Activated naive CD8-positive, alpha-beta T cell treated with anti-CD3 and anti-CD28 coated beads, Interleukin-2, amount 10 ng/mL, durations not matched to agents 7 days and 5 days (primary cell): ENCODE results near the gene HTR2A. TPM values are rescaled to one million over a fixed set of nuclear protein-coding genes. Genes with fewer than 3 reads are reported as not detected.
A peak's percentile ranks its signal among the peaks of the same experiment; 100 is the strongest.

Source experiments
- ATAC-seq: fragments of 150-1000 bp; cut with Tn5 transposase; one replicate; pipeline ENCODE4 v1.10.0; 2021; ENCODE audit warnings: low read depth, moderate library complexity
- POLR2A ChIA-PET: fragments of 350-600 bp; sonication (Branson Sonifier 250); formaldehyde crosslinking; loops from one replicate; lab custom pipeline; 2021; ENCODE audit warnings: antibody characterized with exemption; lab: Charles Lee
- DNase-seq: peaks from one replicate; pipeline ENCODE4 v3.0.0; 2021
- H3K27ac Mint-ChIP-seq: one replicate; pipeline ENCODE4 v1.8.0; 2022; ENCODE audit warnings: mild to moderate bottlenecking, mixed read lengths
- H3K27me3 Mint-ChIP-seq: one replicate; pipeline ENCODE4 v1.8.0; 2022; ENCODE audit warnings: mild to moderate bottlenecking, moderate library complexity, mixed read lengths
- H3K36me3 Mint-ChIP-seq: one replicate; pipeline ENCODE4 v1.8.0; 2021; ENCODE audit warnings: mild to moderate bottlenecking, mixed read lengths
- H3K4me1 Mint-ChIP-seq: one replicate; pipeline ENCODE4 v1.8.0; 2021; ENCODE audit warnings: mixed read lengths
- H3K4me3 Mint-ChIP-seq: one replicate; pipeline ENCODE4 v1.8.0; 2022; ENCODE audit warnings: mild to moderate bottlenecking, moderate library complexity, mixed read lengths
- H3K9me3 Mint-ChIP-seq: one replicate; pipeline ENCODE4 v1.8.0; 2021; ENCODE audit warnings: mixed read lengths
- total RNA-seq, 2 experiments: library from RNA; stranded (reverse); gene quantifications; one replicate each; pipeline ENCODE4 v1.2.3, GENCODE V29; 2021

Gene HTR2A
- not detected for total RNA-seq

DNA sequence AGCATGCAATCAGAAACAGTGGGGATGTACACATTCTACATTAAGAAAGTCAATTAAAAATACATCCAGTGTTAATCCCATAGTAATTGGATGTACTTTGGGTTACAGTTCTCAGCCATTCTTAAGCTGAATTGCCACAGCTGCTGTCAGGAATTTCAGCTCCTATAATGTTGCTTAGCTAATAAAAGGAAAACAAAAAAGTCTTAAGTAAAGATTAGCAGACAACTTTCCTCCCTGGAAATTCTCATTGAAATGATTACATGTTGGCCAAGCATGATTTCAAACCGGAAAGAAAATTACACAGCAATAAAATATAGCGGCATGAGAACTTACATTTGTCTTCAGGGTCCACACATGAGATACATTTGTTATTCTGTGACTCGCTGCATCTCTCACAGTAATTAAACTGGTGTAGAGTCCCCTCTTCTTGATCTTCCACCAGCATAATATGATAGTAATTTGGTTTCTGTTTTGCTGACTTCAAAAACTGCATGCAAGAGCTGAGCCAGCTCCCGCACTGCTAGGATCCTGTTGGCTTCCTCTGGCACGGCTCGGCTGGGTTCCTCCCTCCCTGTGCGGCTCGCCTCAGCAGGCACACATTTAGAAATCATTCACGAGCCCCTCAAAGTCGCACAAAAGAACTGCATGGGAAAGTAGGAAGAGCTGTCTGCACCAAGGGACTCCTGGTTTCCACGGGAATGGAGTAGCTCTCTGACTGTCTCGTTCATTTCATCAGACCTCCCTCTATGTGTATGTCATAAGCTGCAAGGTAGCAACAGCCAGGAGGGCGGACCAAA lies at the start of gene HTR2A:
Gene HTR2A (minus strand): TSS at position 713 of the 797 bp plus-strand sequence. CDS start 1,147 bp downstream, outside the sequence.
- peaks cover 9% of the 10 kb centered on the region for H3K4me1 Mint-ChIP-seq
- H3K4me3 Mint-ChIP-seq, result peak within 1 kb of the TSS; percentile 51

GRCh38 chr13:46936525-46936924 lies 39.7 kb upstream of the HTR2A start:
- DNase-seq (no peak), ATAC-seq (no peak)
- Mint-ChIP-seq H3K4me3 (no peak overlapping the region), H3K36me3 (no peaks in the 10 kb centered on the region), H3K27ac (no peak overlapping the region), H3K27me3 (peaks cover 10% of the 10 kb centered on the region), H3K4me1 (no peaks in the 10 kb centered on the region), H3K9me3 (peaks cover 4% of the 10 kb centered on the region)
- POLR2A ChIA-PET, result no interaction called here

More for the DNA sequence above, at the start of gene HTR2A:
- POLR2A ChIA-PET, result no interaction called here
- ATAC-seq (no peak), DNase-seq (no peak)
- H3K36me3 Mint-ChIP-seq, result no peaks in the 10 kb centered on the region
- no peaks in the 10 kb centered on the region for H3K9me3 Mint-ChIP-seq
- H3K27me3 Mint-ChIP-seq, result peaks cover 63% of the 10 kb centered on the region
- no peak within 1 kb of the TSS for H3K27ac Mint-ChIP-seq

GRCh38 chr13:46934749-46935148 lies 37.9 kb upstream of the HTR2A start:
- Mint-ChIP-seq H3K27me3 (peaks cover 2% of the 10 kb centered on the region), H3K9me3 (peaks cover 2% of the 10 kb centered on the region), H3K4me3 (no peak overlapping the region), H3K36me3 (no peaks in the 10 kb centered on the region), H3K27ac (no peak overlapping the region), H3K4me1 (no peaks in the 10 kb centered on the region)
- ATAC-seq (no peak), DNase-seq (no peak)
- POLR2A ChIA-PET, result no interaction called here

DNA sequence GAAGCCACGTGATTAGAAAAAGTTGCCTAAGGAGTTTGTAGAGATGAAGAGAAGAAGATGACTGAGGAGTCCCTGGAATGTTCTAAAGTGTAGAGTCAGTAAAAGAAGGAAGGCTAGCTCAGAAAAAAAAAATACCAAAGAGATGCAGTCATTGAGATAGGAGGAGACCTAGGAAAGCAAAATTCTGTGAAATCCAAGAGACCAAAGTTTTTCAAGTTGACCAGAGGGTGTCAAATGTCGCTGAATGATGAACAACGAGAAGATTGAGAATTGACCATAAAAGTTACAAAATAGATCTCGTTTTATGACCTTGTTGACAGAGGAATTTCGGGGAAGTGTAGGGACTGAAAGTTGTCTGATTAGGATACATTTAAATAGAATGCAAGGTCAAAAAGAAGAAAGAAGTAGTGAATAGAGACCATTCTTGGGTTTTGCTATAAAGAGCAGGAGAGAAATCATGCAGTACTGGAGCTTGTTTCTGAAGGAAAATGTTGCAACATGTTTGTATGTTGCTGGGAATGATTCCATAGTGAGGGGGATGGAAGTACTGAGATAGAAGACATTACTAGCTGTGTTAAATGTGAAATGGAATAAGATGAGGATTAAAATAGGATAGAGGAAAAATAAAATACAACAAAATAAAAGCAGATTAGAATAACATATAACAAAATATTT lies 30.2 kb upstream of the HTR2A start:
- Mint-ChIP-seq H3K36me3 (no peaks in the 10 kb centered on the region), H3K27me3 (no peaks in the 10 kb centered on the region)

GRCh38 chr13:46925486-46925885 lies 28.6 kb upstream of the HTR2A start:
- no peak for DNase-seq
- no peak overlapping the region for H3K27ac Mint-ChIP-seq
- no peak for ATAC-seq
- no peaks in the 10 kb centered on the region for H3K27me3 Mint-ChIP-seq
- H3K4me3 Mint-ChIP-seq, result no peak overlapping the region
- no peaks in the 10 kb centered on the region for H3K9me3 Mint-ChIP-seq
- H3K4me1 Mint-ChIP-seq, result no peaks in the 10 kb centered on the region
- no peaks in the 10 kb centered on the region for H3K36me3 Mint-ChIP-seq
- POLR2A ChIA-PET, result no interaction called here

More for the DNA sequence above, 30.2 kb upstream of the HTR2A start:
- ATAC-seq (no peak), DNase-seq (no peak)
- H3K4me3 Mint-ChIP-seq, result no peak overlapping the region
- POLR2A ChIA-PET, result no interaction called here
- no peaks in the 10 kb centered on the region for H3K4me1 Mint-ChIP-seq
- no peaks in the 10 kb centered on the region for H3K9me3 Mint-ChIP-seq
- H3K27ac Mint-ChIP-seq, result no peak overlapping the region

DNA sequence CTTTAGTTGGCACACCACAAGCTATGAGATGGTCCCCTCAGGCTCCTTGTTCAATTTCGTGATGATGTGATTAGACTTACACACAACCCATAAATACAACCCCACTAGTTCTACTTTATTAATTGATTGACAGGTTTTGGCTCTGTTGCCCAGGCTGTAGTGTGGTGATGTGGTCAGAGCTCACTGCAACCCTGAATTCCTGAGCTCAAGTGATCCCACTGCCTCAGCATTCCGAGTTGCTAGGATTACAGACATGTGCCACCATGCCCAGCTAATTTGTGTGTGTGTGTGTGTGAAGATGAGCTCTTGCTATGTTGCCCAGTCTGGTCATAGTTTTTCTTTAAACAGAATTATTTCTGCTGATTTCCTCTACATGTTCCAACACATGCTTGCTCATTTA lies 17.5 kb upstream of the HTR2A start:
- Mint-ChIP-seq H3K27me3 (peaks cover 23% of the 10 kb centered on the region), H3K9me3 (no peaks in the 10 kb centered on the region), H3K36me3 (no peaks in the 10 kb centered on the region), H3K4me1 (no peaks in the 10 kb centered on the region), H3K4me3 (no peak overlapping the region), H3K27ac (no peak overlapping the region)
- DNase-seq, result no peak
- no peak for ATAC-seq
- POLR2A ChIA-PET, result no interaction called here

DNA sequence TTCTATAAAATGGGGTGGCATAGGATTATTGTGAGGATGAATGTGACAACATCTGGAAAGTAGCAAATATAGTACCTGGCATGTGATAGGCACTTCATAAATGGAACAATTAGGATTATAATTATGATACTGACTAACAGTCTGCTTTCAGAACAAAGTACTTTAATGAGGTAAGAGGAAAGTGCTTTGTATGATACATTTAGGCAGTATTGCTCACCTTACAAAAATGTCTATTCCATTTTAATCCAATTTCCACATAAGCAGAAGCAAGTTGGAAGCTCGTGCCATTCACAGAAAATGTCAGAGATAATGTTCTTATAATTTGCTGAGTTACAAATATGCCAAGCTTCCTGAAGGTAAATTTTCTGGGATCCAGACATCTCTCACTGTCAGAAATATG lies 16.9 kb upstream of the HTR2A start:
- DNase-seq (no peak), ATAC-seq (no peak)
- Mint-ChIP-seq H3K4me1 (no peaks in the 10 kb centered on the region), H3K9me3 (no peaks in the 10 kb centered on the region), H3K36me3 (no peaks in the 10 kb centered on the region), H3K27me3 (peaks cover 19% of the 10 kb centered on the region), H3K27ac (no peak overlapping the region), H3K4me3 (no peak overlapping the region)
- POLR2A ChIA-PET, result no interaction called here

DNA sequence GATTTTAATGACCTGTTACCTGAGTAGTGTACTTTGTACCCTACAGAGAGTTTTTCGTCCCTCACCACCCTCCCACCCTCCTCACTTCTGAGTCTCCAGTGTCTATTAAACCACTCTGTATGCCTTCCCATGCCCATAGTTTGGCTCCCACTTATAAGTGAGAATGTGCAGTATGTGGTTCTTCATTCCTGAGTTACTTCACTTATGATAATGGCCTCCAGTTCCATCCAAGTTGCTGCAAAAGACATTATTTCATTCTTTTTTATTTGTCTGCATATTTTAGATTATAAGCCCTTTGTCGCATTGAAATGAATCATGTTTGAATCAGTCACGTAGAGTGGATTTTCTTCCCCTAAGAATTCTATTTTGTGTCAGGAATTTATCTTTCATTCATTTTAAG lies 12.2 kb upstream of the HTR2A start:
- no peaks in the 10 kb centered on the region for H3K36me3 Mint-ChIP-seq
- peaks cover 20% of the 10 kb centered on the region for H3K27me3 Mint-ChIP-seq
- H3K27ac Mint-ChIP-seq, result no peak overlapping the region
- DNase-seq, result no peak
- H3K4me3 Mint-ChIP-seq, result no peak overlapping the region
- no peaks in the 10 kb centered on the region for H3K4me1 Mint-ChIP-seq
- no peak for ATAC-seq
- no peaks in the 10 kb centered on the region for H3K9me3 Mint-ChIP-seq
- POLR2A ChIA-PET, result no interaction called here

DNA sequence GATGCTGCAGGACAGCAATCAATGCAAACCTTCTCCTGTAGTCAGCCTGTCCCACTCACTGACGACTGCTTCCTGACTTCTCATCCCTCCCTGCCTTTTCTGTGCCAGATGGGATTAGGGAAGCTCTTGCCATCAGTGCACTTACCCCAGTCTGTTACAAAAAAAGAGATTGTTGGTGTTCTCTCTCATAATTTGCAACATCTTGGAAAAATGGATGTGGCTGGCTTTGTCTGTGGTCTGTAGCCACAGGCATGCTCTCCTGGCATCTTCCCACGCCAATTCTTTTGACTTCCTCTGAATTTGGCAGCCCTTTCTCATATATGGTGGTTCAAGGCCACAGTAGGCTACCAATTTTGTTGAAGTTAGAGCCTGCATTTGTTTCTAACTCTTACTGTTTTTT lies 11.6 kb upstream of the HTR2A start:
- H3K27me3 Mint-ChIP-seq, result peaks cover 20% of the 10 kb centered on the region
- H3K4me3 Mint-ChIP-seq, result no peak overlapping the region
- no peak for DNase-seq
- H3K36me3 Mint-ChIP-seq, result no peaks in the 10 kb centered on the region
- no peak for ATAC-seq
- H3K27ac Mint-ChIP-seq, result no peak overlapping the region
- H3K9me3 Mint-ChIP-seq, result no peaks in the 10 kb centered on the region
- no peaks in the 10 kb centered on the region for H3K4me1 Mint-ChIP-seq
- POLR2A ChIA-PET, result no interaction called here

DNA sequence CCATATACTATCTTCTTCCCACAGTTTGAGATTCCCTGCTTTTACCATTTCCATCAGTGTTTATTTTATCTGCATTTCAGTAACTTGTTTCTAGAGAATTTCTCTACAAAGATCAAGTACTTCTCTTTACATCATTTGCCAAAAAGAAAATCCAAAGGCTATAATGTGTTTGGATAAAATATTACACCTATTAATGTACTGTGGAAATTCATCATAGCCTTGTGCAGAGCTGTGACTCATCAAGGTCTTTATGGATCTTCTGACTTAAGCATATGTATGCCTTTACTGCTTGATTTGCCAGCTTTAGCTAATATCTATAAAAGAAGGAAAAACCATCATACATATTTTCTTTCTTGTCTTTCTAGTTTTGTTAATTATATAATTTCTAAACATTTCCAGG lies 9.6 kb upstream of the HTR2A start:
- Mint-ChIP-seq H3K27ac (no peak overlapping the region), H3K9me3 (no peaks in the 10 kb centered on the region), H3K36me3 (no peaks in the 10 kb centered on the region), H3K4me1 (no peaks in the 10 kb centered on the region), H3K4me3 (no peak overlapping the region), H3K27me3 (peaks cover 25% of the 10 kb centered on the region)
- DNase-seq (no peak), ATAC-seq (no peak)
- POLR2A ChIA-PET, result no interaction called here

- POLR2A ChIA-PET, result no interaction called here
- no peak overlapping the region for H3K4me3 Mint-ChIP-seq
Measured at GRCh38 chr13:46905249-46905648, 8.4 kb upstream of the HTR2A start.

DNA sequence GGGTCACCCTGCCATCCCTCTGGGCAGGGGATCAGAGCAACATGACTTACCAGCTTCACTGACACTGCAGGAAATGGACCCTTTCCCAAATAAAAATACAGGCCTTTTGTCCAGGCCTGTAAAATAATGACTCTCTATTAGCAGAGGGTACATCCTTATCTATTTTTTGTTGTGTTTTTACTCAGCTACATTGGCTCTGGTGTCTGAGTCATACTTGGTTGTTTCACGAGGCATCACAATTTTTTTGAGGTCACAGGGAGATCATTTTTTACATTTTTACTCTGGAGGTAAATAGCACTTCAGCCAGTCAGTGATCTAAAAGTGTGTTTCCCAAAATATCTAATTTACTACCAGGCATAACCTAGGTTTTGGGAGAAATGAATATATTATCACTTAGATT lies 6.9 kb upstream of the HTR2A start:
- Mint-ChIP-seq H3K36me3 (no peaks in the 10 kb centered on the region), H3K4me3 (no peak overlapping the region), H3K4me1 (no peaks in the 10 kb centered on the region), H3K27ac (no peak overlapping the region), H3K9me3 (no peaks in the 10 kb centered on the region), H3K27me3 (peaks cover 19% of the 10 kb centered on the region)
- POLR2A ChIA-PET, result no interaction called here
- DNase-seq, result no peak
- ATAC-seq, result no peak

More at GRCh38 chr13:46905249-46905648, 8.4 kb upstream of the HTR2A start:
- Mint-ChIP-seq H3K4me1 (no peaks in the 10 kb centered on the region), H3K27ac (no peak overlapping the region), H3K36me3 (no peaks in the 10 kb centered on the region), H3K9me3 (no peaks in the 10 kb centered on the region), H3K27me3 (peaks cover 20% of the 10 kb centered on the region)
- ATAC-seq (no peak), DNase-seq (no peak)

DNA sequence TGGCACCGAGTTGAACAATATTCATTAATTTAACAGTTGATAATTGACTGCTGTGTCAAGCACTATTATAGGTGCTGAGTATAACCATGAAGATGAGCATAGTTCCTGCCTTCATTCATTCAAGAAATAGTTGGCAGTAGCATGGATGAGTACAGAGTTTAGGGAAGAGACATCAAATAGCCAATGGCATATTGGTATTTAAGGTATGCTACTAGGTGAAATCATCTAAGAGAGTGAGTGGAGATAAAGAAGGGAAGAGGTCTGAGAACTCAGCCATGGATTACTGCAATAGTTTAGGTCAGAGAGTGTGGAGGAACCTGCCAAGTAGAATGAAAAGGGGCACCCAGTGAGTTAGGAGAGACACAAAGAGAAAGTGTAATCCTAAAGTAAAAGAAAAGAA lies 4.9 kb upstream of the HTR2A start:
- H3K4me1 Mint-ChIP-seq, result peaks cover under 1% of the 10 kb centered on the region
- no peak for DNase-seq
- no peaks in the 10 kb centered on the region for H3K36me3 Mint-ChIP-seq
- no peak overlapping the region for H3K27ac Mint-ChIP-seq
- H3K27me3 Mint-ChIP-seq, result peaks cover 28% of the 10 kb centered on the region
- ATAC-seq, result no peak
- no peaks in the 10 kb centered on the region for H3K9me3 Mint-ChIP-seq
- POLR2A ChIA-PET, result no interaction called here
- no peak overlapping the region for H3K4me3 Mint-ChIP-seq

GRCh38 chr13:46899801-46900200 lies 2.9 kb upstream of the HTR2A start:
- H3K4me1 Mint-ChIP-seq, result peaks cover 5% of the 10 kb centered on the region
- H3K4me3 Mint-ChIP-seq, result no peak overlapping the region
- peaks cover 47% of the 10 kb centered on the region for H3K27me3 Mint-ChIP-seq
- H3K36me3 Mint-ChIP-seq, result no peaks in the 10 kb centered on the region
- ATAC-seq (no peak), DNase-seq (no peak)
- POLR2A ChIA-PET, result no interaction called here
- H3K9me3 Mint-ChIP-seq, result no peaks in the 10 kb centered on the region
- no peak overlapping the region for H3K27ac Mint-ChIP-seq
